Measurements from ENCODE around the gene ANKRD63. TPM values are rescaled to one million over a fixed set of nuclear protein-coding genes. Genes with fewer than 3 reads are reported as not detected.

Gene ANKRD63
- total RNA-seq, 2 donors from 2014 or later, result not detected

DNA sequence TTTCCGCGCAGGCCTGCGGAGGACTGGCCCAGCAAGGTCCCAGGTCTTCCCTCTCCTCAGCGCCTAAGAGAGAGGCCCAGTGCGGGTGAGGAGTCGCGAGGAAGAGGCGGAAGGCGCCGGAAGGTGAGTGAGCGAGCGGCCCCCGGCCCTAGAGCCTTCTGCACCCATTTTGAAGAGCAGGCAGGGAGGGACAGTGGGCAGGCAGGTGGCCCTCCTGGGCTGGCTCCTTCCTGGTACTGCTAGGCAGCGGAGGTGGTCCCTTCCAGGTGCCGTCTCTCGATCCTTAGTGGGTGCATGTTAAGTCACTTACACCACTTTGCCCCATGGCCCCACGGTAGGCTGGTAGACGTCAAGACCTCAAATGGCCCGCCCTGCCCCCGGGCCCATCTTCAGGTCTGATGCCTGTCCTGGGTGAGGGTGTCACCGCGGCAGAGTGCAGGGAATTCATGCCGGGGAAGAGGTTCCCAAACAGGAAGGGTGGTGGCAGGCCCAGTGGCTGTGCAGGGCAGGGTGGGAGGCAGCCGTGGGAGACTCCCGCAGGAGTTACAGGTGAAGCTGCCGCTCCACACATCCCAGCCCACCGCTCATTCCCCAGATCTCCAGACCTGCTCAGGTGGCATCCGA is 29.6 kb downstream of the ANKRD63 start:
- Histone ChIP-seq H3K27me3 (no peaks in the 10 kb centered on the region), H3K4me1 (peaks cover 36% of the 10 kb centered on the region), H3K9me3 (no peaks in the 10 kb centered on the region), H3K36me3 (replicated peaks in 1 of 2; ENCODE audit: insufficient read depth in 1 of 2, low read depth in 2 of 2) (no peaks in the 10 kb centered on the region), H3K4me3 (peak overlapping the region; percentile 47 to 60), H3K27ac (peak overlapping the region in 3 of 4 donors; percentile 57 to 69 (median 67))
- TF ChIP-seq POLR2A (IDR thresholded peaks at IDR 0.05), result no peak
- TF ChIP-seq, protein P1, sequence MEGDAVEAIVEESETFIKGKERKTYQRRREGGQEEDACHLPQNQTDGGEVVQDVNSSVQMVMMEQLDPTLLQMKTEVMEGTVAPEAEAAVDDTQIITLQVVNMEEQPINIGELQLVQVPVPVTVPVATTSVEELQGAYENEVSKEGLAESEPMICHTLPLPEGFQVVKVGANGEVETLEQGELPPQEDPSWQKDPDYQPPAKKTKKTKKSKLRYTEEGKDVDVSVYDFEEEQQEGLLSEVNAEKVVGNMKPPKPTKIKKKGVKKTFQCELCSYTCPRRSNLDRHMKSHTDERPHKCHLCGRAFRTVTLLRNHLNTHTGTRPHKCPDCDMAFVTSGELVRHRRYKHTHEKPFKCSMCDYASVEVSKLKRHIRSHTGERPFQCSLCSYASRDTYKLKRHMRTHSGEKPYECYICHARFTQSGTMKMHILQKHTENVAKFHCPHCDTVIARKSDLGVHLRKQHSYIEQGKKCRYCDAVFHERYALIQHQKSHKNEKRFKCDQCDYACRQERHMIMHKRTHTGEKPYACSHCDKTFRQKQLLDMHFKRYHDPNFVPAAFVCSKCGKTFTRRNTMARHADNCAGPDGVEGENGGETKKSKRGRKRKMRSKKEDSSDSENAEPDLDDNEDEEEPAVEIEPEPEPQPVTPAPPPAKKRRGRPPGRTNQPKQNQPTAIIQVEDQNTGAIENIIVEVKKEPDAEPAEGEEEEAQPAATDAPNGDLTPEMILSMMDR (IDR thresholded peaks at IDR 0.05), result no peak
- ATAC-seq (no peak), DNase-seq (no peak)
- WGBS, 2 donors, result 28 to 31% methylated on average over 5 to 28 of the region's 28 CpGs
- intact Hi-C loops (cut with DNase I), result no loop called here

DNA sequence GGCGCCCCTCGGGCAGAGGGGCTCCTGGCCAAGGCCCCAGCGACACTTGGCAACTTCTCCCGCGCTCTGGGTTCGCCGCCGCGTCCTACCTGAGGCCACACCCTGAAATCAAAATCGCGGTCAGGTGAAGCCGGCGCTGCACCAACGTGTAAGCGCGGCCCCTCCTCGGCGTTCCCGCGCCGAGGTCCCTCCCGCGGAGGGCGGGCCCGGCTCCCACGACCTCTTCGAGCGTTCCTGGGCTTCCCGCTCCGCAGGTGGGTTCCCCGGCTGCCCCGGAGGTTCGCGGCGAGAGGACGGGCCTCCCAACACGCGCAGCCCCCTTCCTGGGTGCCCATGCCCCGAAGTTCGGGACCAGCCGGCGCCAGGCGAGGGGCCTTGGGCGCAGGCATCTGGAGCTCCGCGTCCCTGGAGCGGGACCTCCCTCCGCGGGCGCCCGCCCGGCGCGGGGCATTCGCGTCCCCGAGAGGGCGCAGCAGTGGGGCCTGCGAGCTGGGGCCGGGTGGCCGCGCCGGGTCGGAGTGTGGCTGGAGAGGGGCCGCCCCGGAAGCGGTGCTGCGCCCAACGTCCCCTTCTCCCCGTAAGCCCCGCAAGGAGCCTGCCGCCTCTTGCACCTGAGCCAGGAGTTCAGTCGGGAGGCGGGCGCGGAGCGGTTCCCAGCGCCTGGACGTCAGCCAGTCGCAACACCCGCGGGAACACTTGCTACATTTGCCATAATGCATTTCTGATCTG is 30.3 kb downstream of the ANKRD63 start:
- peak overlapping the region; percentile 13 to 69 (median 62) for H3K27ac ChIP-seq
- ATAC-seq (peak; percentile 77), DNase-seq (peak; percentile 63 to 78 (median 67))
- H3K27me3 ChIP-seq, result no peaks in the 10 kb centered on the region
- H3K36me3 ChIP-seq (replicated peaks in 1 of 2; ENCODE audit: insufficient read depth in 1 of 2, low read depth in 2 of 2), result no peaks in the 10 kb centered on the region
- intact Hi-C loops (cut with DNase I), result no loop called here
- TF ChIP-seq, protein P1 (IDR thresholded peaks at IDR 0.05), result no peak
- TF ChIP-seq POLR2A (IDR thresholded peaks at IDR 0.05), result peak; percentile 39 to 55 (median 52)
- WGBS, 2 donors, result 1 to 10% methylated on average over 6 to 82 of the region's 82 CpGs
- H3K4me1 ChIP-seq, result peaks cover 36% of the 10 kb centered on the region
- H3K9me3 ChIP-seq, result no peaks in the 10 kb centered on the region
- H3K4me3 ChIP-seq, result peak overlapping the region; percentile 47 to 60

DNA sequence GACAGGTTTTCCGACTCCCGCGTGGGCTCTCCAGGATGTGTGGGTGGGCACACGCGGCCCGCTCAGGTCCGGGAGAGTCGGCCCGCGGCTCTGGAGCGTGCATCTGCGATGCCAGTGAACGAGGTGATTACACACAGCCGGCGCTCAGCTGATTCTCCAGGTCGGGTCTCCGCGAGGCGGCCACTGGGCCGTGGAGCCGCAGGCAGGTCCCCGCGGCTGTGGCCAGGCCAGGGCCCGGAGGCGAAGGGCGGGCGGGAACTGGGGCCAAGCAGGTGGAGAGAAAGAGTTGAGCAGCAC is 30.8 kb downstream of the ANKRD63 start:
- ATAC-seq (peak; percentile 27), DNase-seq (peak in 1 of 4 donors; percentile 28)
- H3K4me1 ChIP-seq, result peaks cover 34% of the 10 kb centered on the region
- 40% methylated on average over 25 of the region's 27 CpGs; no CpG with 5 or more reads in 1 of the 2 donors for WGBS, 2 donors
- peak overlapping the region; percentile 13 to 69 (median 62) for H3K27ac ChIP-seq
- intact Hi-C loops (cut with DNase I), result no loop called here
- H3K27me3 ChIP-seq, result no peaks in the 10 kb centered on the region
- H3K9me3 ChIP-seq, result no peaks in the 10 kb centered on the region
- no peak for TF ChIP-seq POLR2A (IDR thresholded peaks at IDR 0.05)
- TF ChIP-seq, protein P1 (IDR thresholded peaks at IDR 0.05), result no peak
- H3K4me3 ChIP-seq, result peak overlapping the region in 1 of 2 donors; percentile 47
- H3K36me3 ChIP-seq (replicated peaks in 1 of 2; ENCODE audit: insufficient read depth in 1 of 2, low read depth in 2 of 2), result no peaks in the 10 kb centered on the region

DNA sequence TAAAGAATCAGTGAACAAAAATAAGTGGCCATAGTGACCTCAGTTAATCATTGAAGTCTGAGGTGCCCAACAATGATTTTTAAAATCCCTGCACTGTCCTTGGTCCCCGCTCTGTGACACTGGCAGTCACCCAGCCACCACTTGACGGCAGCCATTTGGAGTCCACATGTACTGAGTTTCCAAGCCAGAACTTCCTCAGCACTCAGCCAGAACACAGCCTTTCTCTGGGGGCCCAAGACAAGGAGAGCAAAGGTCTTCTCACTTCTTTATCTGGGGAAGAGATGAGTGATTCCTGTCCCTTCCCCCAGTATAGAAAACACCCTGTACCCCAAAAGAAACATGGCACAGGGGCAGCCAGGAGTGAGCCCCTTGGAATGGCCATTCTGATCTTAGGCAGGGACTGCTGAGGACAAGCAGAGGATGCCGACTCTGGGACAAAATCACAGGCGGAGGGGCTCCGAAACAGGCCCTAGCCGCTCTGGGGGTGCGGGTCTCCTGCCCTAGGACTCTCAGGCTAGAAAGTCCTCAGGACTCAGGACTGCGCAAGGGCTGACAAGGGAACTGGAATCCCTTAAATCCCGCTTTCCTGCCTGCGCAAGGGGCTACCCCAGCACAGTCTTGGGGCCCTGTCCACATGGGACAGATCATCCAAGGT is 31.3 kb downstream of the ANKRD63 start:
- Histone ChIP-seq H3K4me1 (peaks cover 31% of the 10 kb centered on the region), H3K27me3 (no peaks in the 10 kb centered on the region), H3K27ac (peak overlapping the region in 1 of 4 donors; percentile 67), H3K9me3 (no peaks in the 10 kb centered on the region), H3K36me3 (replicated peaks in 1 of 2; ENCODE audit: insufficient read depth in 1 of 2, low read depth in 2 of 2) (no peaks in the 10 kb centered on the region), H3K4me3 (no peak overlapping the region)
- TF ChIP-seq POLR2A (IDR thresholded peaks at IDR 0.05), result no peak
- TF ChIP-seq, protein P1 (IDR thresholded peaks at IDR 0.05), result no peak
- intact Hi-C loops (cut with DNase I), result no loop called here
- DNase-seq (no peak), ATAC-seq (no peak)
- WGBS, 2 donors, result 42 to 83% methylated on average over 2 to 9 of the region's 10 CpGs
